GM12878 (cell line): ENCODE measurements around the gene SMARCC2. TPM values are rescaled to one million over a fixed set of nuclear protein-coding genes. Genes with fewer than 3 reads are reported as not detected.

Source experiments
- ATAC-seq: fragments of 200-7000 bp; cut with Tn5 transposase; 3 replicates; pipeline ENCODE4 v1.9.1; 2020; ENCODE audit warnings: mild to moderate bottlenecking, moderate library complexity
- BruUV-seq: library from RNA; stranded (reverse); fragments of 400-500 nt; replicated peaks from 2 replicates; lab custom pipeline; 2021; lab: Mats Ljungman, UMichigan
- CTCF ChIA-PET: fragments of 300-600 bp; sonication (Branson Sonifier 250); formaldehyde crosslinking; extraction: SDS; loops from one replicate; lab custom pipeline; 2021; ENCODE audit warnings: inconsistent platforms; lab: Yijun Ruan, JAX
- POLR2A ChIA-PET: fragments of 350-600 bp; formaldehyde crosslinking; extraction: SDS; loops from one replicate; lab custom pipeline; 2021; ENCODE audit warnings: inconsistent platforms; lab: Charles Lee
- RAD21 ChIA-PET: fragments of 300-600 bp; sonication (Branson Sonifier 250); formaldehyde crosslinking; loops from one replicate; lab custom pipeline; 2023; ENCODE audit warnings: antibody characterized with exemption; ENCODE audit not compliant: unreplicated experiment; lab: Charles Lee
- SMC1A ChIA-PET: fragments of 300-600 bp; sonication (Branson Sonifier 250); formaldehyde crosslinking; loops from one replicate; lab custom pipeline; 2023; ENCODE audit not compliant: unreplicated experiment, uncharacterized antibody; lab: Charles Lee
- DNase-seq: peaks from one replicate; pipeline ENCODE4 v3.0.0-alpha.2; 2011; ENCODE audit warnings: low read depth, low spot score
- FAIRE-seq: peaks from 3 replicates; lab custom pipeline; 2011; peaks lifted over from hg19 to GRCh38; lab: Jason Lieb, UNC
- H2AFZ ChIP-seq: 2 replicates; pipeline ENCODE4 v1.6.0; 2011; ENCODE audit warnings: low read depth, low read length, control low read depth; ENCODE audit not compliant: control insufficient read depth
- H3K27ac ChIP-seq: 2 replicates; pipeline ENCODE4 v1.5.1; 2011; ENCODE audit warnings: control low read depth; ENCODE audit not compliant: control insufficient read depth, insufficient read depth
- H3K27me3 ChIP-seq, 2 experiments: replicated peaks in 1 of 2; 2 replicates each; pipeline versions ENCODE4 v1.6.0 to v1.6.1; 2011; ENCODE audit warnings: low read length in 1 of 2; ENCODE audit not compliant: control insufficient read depth in 2 of 2, insufficient read depth in 2 of 2
- H3K36me3 ChIP-seq, 2 experiments: 2 replicates each; pipeline ENCODE4 v1.5.1; 2011; ENCODE audit warnings: low read length in 1 of 2; ENCODE audit not compliant: control insufficient read depth in 2 of 2, insufficient read depth in 2 of 2
- H3K4me1 ChIP-seq: 2 replicates; pipeline ENCODE4 v1.6.1; 2011; ENCODE audit warnings: mild to moderate bottlenecking, low read length, moderate library complexity, mixed read lengths; ENCODE audit not compliant: control insufficient read depth, insufficient read depth
- H3K4me2 ChIP-seq: 2 replicates; pipeline ENCODE4 v1.6.0; 2011; ENCODE audit warnings: control low read depth; ENCODE audit not compliant: control insufficient read depth, insufficient read depth
- H3K4me3 ChIP-seq: fragments of 200-600 bp; sonication (generic); 2 replicates; pipeline ENCODE4 v1.5.1; 2016
- H3K79me2 ChIP-seq: 2 replicates; pipeline ENCODE4 v1.6.0; 2011; ENCODE audit warnings: low read length; ENCODE audit not compliant: control insufficient read depth, insufficient read depth
- H3K9ac ChIP-seq: 2 replicates; pipeline ENCODE4 v1.8.0; 2011; ENCODE audit warnings: low read length, control low read depth, mixed read lengths; ENCODE audit not compliant: control insufficient read depth, insufficient read depth
- H3K9me3 ChIP-seq: replicated peaks from 3 replicates; pipeline ENCODE4 v1.5.1; 2011; ENCODE audit warnings: mild to moderate bottlenecking, low read length; ENCODE audit not compliant: control insufficient read depth, insufficient read depth
- H4K20me1 ChIP-seq: 2 replicates; pipeline ENCODE4 v1.6.0; 2011; ENCODE audit not compliant: control insufficient read depth, insufficient read depth
- CEBPB ChIP-seq, 2 experiments: fragments of 150-350 bp in 1 of 2; IDR thresholded peaks; 2 replicates each; pipeline ENCODE4 v1.6.1; 2012 to 2014; ENCODE audit warnings: low read depth in 2 of 2, low read length in 2 of 2, borderline replicate concordance in 1 of 2, inconsistent platforms in 1 of 2
- CREB1 ChIP-seq: IDR thresholded peaks from 2 replicates; pipeline ENCODE4 v1.6.1; 2012; ENCODE audit warnings: low read depth, mild to moderate bottlenecking, inconsistent platforms
- MYB ChIP-seq: fragments of 150-350 bp; IDR thresholded peaks from 2 replicates; pipeline ENCODE4 v1.6.1; 2014; ENCODE audit warnings: mild to moderate bottlenecking, low read depth, low read length, borderline replicate concordance
- NBN ChIP-seq: fragments of 450-650 bp; IDR thresholded peaks from 2 replicates; pipeline ENCODE4 v1.6.1; 2016
- NFYB ChIP-seq: IDR thresholded peaks from 2 replicates; pipeline ENCODE4 v1.6.1; 2011; ENCODE audit warnings: low read depth, mild to moderate bottlenecking, low read length, improper control_type of control experiment, moderate library complexity; ENCODE audit not compliant: insufficient read depth
- SKIL ChIP-seq: fragments of 450-650 bp; IDR thresholded peaks from 2 replicates; pipeline ENCODE4 v1.6.1; 2017; ENCODE audit warnings: mild to moderate bottlenecking, low read depth, inconsistent platforms; ENCODE audit not compliant: poor library complexity, severe bottlenecking
- TAF1 ChIP-seq: IDR thresholded peaks from 2 replicates; pipeline ENCODE4 v1.6.1; 2011; ENCODE audit warnings: mild to moderate bottlenecking, low read depth, low read length, borderline replicate concordance
- TBL1XR1 ChIP-seq: IDR thresholded peaks from 2 replicates; pipeline ENCODE4 v1.6.1; 2012; ENCODE audit warnings: low read depth, low read length, improper control_type of control experiment
- ZBTB11 ChIP-seq: fragments of 450-650 bp; formaldehyde crosslinking; IDR thresholded peaks from 2 replicates; pipeline ENCODE4 v1.5.0; 2022; ENCODE audit warnings: mild to moderate bottlenecking, missing genetic modification characterization
- ZNF274 ChIP-seq: IDR thresholded peaks from one replicate; pipeline ENCODE4 v1.8.0; 2011; ENCODE audit not compliant: insufficient read length, insufficient read depth
- WGBS: methylation state at CpG from one replicate; pipeline ENCODE4 v1.1.6; 2016; ENCODE audit warnings: low lambda C conversion rate; ENCODE audit not compliant: insufficient replicate concordance, insufficient coverage; ENCODE audit errors: missing lambda C conversion rate; 5-methylcytosine and 5-hydroxymethylcytosine counted together
- in situ Hi-C: fragments of 300-500 bp; cut with MboI; formaldehyde crosslinking; loops from 9 replicates; pipeline ENCODE4 v1.14.3; 2018; ENCODE audit warnings: mixed read lengths
- intact Hi-C: fragments of 100-400 bp; cut with micrococcal nuclease; formaldehyde crosslinking; loops from one replicate; pipeline ENCODE4 v1.14.2; 2022; ENCODE audit not compliant: unreplicated experiment
- polyA plus RNA-seq, 11 experiments: library from polyadenylated mRNA; depleted of rRNA in 4 of 11; unstranded in 6 of 11; stranded (reverse) in 5 of 11; fragments of >200 nt; fragmentation: Nextera tagmentation in 4 of 11; fragmentation: Illumina TruSeq in 1 of 11; extraction: Ambion mirVana in 4 of 11; extraction: Trizol in 1 of 11; gene quantifications; 1 replicate in 1 of 11; 2 replicates in 10 of 11; pipeline versions ENCODE4 v1.2.1 to v1.2.3, GENCODE V29; 2011 to 2016; ENCODE audit warnings: inconsistent platforms in 2 of 11, missing spikeins in 2 of 11, low read depth in 1 of 11
- total RNA-seq, 4 experiments: library from RNA; depleted of rRNA in 3 of 4; stranded (reverse); fragments of >200 nt in 3 of 4; fragmentation: Illumina TruSeq in 1 of 4; extraction: Trizol in 1 of 4; gene quantifications; 2 replicates each; pipeline versions ENCODE4 v1.2.1 to v1.2.3, GENCODE V29; 2013 to 2021
- TF ChIP-seq, protein P1 (sequence below): fragments of 450-650 bp; IDR thresholded peaks from 2 replicates; pipeline ENCODE4 v1.6.1; 2018; ENCODE audit warnings: borderline replicate concordance, mild to moderate bottlenecking; ENCODE audit not compliant: partially characterized antibody
- TF ChIP-seq, protein P2 (sequence below): fragments of 450-650 bp; IDR thresholded peaks from 2 replicates; pipeline ENCODE4 v1.6.1; 2016; ENCODE audit warnings: mild to moderate bottlenecking

Gene SMARCC2
- total and polyA plus RNA-seq, 10 of the 15 experiments (the other 5 are each of a cell fraction or from before 2014, with no cell fraction given): 13.6 to 71.2 (median 42.3) TPM

GRCh38 chr12:56151672-56152131, 37.6 kb downstream of the SMARCC2 start (continued):
- 0 out of 2 replicates have a peak, but pooled peaks have one; percentile 17 for TF ChIP-seq CREB1
- TF ChIP-seq, all 136 proteins: peak for 9

- ChIA-PET POLR2A (interaction anchor here (0.6 to 2.0 kb wide), 8 partner anchors 9 to 321 kb away, joined by 3 to 11 read pairs (median 4); partner anchors contain the start of genes DNAJC14, IL23A and RNF41), RAD21 (interaction anchor here (1.9 kb wide), 1 partner anchor 32 kb away, joined by 10 read pairs; the partner anchor contains the start of gene ZC3H10), CTCF (interaction anchor here (0.6 to 2.3 kb wide), 3 partner anchors 23 to 31 kb away, joined by 3 to 8 read pairs (median 3); partner anchors contain the start of genes ESYT1 and ZC3H10), SMC1A (interaction anchor here (1.0 kb wide), 1 partner anchor 21 kb away, joined by 4 read pairs; no protein-coding TSS in a partner anchor)
- in situ Hi-C loops: no loop called here
- FAIRE-seq: no peak
- ATAC-seq: no peak
- Histone ChIP-seq H3K4me3 (no peak overlapping the region), H3K9me3 (no peaks in the 10 kb centered on the region), H4K20me1 (no peaks in the 10 kb centered on the region), H3K79me2 (peaks cover 18% of the 10 kb centered on the region), H3K4me1 (peaks cover 15% of the 10 kb centered on the region), H3K9ac (no peak overlapping the region), H3K27me3 (no peaks in the 10 kb centered on the region), H2AFZ (no peak overlapping the region), H3K36me3 (peaks cover 0 to 3% of the 10 kb centered on the region in 2 experiments; a peak in 1 of 4 replicates), H3K27ac (no peak overlapping the region), H3K4me2 (no peak overlapping the region)
- WGBS: 75% methylated on average over 3 of the region's 3 CpGs
- BruUV-seq: no TSS peak
- intact Hi-C loops: loop anchor here (5.0 kb wide), 1 partner anchor 33 kb away; the partner anchor contains the start of genes RPL41 and ZC3H10
- DNase-seq: no peak
- TF ChIP-seq TBL1XR1 (no peak), TAF1 (no peak), NFYB (no peak), MYB (no peak), ZBTB11 (no peak), NBN (no peak), SKIL (peak; percentile 83), CEBPB (IDR thresholded peaks at IDR 0.05; ENCODE audit: borderline replicate concordance in 1 of 2, low read depth in 2 of 2, low read length in 2 of 2) (no peak), ZNF274 (no peak)
- TF ChIP-seq, protein P1, sequence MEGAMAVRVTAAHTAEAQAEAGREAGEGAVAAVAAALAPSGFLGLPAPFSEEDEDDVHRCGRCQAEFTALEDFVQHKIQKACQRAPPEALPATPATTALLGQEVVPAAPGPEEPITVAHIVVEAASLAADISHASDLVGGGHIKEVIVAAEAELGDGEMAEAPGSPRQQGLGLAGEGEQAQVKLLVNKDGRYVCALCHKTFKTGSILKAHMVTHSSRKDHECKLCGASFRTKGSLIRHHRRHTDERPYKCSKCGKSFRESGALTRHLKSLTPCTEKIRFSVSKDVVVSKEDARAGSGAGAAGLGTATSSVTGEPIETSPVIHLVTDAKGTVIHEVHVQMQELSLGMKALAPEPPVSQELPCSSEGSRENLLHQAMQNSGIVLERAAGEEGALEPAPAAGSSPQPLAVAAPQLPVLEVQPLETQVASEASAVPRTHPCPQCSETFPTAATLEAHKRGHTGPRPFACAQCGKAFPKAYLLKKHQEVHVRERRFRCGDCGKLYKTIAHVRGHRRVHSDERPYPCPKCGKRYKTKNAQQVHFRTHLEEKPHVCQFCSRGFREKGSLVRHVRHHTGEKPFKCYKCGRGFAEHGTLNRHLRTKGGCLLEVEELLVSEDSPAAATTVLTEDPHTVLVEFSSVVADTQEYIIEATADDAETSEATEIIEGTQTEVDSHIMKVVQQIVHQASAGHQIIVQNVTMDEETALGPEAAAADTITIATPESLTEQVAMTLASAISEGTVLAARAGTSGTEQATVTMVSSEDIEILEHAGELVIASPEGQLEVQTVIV: no peak
- TF ChIP-seq, protein P2, sequence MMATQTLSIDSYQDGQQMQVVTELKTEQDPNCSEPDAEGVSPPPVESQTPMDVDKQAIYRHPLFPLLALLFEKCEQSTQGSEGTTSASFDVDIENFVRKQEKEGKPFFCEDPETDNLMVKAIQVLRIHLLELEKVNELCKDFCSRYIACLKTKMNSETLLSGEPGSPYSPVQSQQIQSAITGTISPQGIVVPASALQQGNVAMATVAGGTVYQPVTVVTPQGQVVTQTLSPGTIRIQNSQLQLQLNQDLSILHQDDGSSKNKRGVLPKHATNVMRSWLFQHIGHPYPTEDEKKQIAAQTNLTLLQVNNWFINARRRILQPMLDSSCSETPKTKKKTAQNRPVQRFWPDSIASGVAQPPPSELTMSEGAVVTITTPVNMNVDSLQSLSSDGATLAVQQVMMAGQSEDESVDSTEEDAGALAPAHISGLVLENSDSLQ: no peak
Measured at GRCh38 chr12:56150563-56150962, 38.7 kb downstream of the SMARCC2 start.
